NOMO-1 treated with DMSO at 0.1 percent for 48 hours (cell line): Measurements from ENCODE around the gene ARHGEF28.

Experiments
- DNase-seq: peaks from one replicate; lab custom pipeline; 2025; ENCODE audit not compliant: unreplicated experiment; lab: John Stamatoyannopoulos, UW

The ARHGEF28 gene

DNA sequence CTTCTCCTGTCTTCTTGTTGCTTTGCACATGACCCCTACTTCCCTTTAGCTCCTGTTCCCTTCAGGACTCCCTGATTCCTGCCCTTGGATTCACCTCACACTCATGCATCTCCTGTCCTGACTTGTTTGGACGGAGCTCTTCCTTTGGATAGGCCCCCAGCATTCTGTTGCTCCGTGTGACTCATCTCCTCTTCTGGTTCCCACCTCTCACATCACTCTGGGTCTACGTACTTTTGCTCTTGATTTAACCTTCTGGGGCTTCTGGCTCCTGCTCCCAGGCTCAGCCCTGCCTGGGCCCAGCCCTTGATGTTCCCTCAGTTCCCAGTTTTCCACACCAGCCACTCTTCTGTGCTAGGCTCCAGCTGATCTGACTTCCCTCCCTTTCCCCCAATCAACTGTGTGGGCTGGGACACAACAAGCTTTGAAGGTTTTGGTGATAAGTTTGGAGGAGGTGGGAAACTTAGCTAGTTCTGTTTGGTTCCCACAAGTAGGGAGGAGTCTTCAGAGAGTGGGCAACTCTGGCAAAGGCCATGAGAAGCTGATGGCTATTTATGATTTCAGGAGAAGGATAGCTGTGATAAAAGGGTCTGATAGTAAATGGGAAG lies 331.5 kb downstream of the ARHGEF28 start:
- DNase-seq, result no peak

DNA sequence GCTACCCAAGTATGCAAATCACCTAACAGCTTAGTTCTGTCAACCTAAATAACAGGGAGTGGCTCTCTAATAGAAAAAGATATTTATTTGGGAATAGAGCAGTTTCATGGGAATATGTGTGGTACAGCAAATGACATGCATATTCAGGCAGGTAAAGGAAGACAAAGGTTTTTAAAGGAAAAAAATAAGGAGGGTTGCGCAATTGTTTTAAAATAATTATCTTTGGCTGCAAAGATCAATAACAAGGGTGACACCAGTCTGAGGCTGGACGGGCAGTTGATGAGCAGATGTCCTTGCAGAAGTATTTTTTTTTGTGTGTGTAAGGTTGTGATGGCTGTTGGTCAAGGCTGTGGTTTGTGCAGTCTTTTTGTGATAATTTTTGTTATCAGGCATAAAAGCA lies 332.0 kb downstream of the ARHGEF28 start:
- DNase-seq, result no peak

DNA sequence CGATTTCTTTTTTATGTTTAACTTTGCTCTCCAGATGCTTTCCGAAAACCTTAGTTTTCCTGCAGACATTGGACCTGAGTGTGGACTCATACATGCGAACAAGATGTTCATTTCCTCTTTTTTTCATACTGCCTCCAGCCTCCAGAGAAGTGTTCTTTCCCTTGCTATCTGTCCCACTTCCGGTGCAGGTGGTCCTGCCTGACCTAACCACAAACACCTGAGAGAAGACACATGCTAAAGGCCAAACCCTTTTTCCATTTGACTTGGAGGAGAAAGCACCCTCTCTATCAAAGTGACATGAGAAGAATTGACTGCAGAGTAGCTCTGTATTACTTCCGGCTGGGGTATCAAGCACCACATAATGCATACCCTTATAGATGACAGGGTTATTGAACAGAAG lies 334.0 kb downstream of the ARHGEF28 start:
- DNase-seq, result no peak

DNA sequence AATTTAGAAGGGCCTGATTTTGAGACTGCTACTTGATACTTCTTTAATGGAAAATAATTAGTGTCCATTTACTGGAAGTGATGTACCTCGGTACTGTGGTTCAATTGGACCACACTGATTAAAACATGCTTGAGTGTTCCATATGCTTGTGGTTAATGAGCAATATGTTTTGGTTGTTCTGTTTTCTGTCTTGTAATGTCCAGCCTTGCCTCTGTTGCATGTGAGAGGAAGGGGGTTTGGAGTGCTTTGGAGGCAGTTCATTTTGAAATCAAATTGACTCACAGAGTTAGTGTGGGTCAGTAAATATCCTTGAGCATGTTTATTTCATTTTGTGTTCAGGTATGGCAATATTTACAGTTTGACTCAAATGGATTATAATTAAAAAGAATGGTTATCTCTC lies 334.4 kb downstream of the ARHGEF28 start:
- no peak for DNase-seq

DNA sequence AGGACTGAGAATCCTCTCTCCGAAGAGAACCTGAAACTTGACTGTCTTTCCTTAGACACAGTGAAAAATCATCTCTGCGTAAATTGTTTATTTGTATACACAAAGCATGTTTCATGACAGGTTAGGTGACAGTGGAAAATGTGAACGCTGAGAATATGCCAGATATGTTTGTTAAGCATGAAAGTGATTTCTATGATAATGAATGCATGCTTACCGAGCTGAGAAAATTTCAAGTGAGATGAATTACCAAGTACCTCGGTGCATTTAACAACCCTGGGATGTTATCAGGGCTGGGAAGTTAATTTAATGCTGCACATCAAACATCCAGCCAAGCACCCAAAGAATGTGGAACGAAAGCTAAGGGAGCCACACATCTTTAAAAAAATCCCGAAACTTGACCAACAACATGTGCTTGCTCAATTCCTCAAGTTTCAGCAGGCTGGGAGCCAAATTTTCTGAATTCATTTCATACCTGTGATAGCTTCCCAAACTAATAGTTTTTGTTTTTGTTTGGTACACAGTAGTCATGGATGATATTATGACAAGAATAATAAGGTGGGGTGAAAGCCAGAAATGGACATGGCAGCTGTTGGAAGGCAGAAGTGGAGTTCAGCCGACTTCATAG lies 336.9 kb downstream of the ARHGEF28 start:
- no peak for DNase-seq

DNA sequence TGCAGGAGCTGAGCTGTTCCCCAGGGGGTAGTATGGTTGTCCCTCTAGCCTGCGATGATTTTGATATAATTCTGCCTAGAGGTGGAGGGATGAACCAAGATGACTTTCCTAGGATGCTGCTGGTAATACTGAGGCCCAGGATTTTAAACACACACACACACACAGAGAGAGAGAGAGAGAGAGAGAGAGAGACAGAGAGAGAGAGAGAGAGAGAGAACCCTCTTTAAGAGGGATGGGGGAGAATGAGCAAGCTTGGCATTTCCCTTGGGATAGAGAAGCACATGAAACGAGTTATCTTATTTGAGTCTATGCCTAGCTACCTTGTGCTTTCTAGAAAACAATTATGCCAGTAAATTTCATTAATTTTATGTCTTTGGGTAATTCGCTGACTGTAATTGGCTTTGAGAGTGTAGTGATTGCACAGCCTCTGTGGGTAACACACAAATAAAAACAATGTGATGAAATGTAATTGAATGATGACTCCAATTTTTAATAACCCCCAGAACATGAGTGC lies 338.4 kb downstream of the ARHGEF28 start:
- no peak for DNase-seq

DNA sequence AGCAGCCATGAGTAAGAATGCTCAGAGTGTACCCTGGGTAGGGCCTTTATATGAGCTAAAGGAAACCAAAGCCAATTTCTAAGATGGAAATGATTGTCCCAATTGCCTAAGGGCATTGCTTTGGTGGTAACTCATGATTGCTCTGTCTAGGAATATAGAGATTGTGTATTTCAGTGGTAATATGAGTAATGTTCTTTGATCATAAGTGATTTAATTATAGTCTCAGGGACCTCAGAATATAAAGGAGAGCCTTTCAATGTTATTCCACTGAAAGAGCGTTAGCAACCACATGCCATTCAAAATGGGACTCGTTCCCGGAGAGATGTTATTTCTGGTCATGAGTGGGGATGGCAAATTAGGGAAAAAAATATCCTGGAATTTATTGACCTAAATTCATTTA lies 340.5 kb downstream of the ARHGEF28 start:
- DNase-seq, result no peak

DNA sequence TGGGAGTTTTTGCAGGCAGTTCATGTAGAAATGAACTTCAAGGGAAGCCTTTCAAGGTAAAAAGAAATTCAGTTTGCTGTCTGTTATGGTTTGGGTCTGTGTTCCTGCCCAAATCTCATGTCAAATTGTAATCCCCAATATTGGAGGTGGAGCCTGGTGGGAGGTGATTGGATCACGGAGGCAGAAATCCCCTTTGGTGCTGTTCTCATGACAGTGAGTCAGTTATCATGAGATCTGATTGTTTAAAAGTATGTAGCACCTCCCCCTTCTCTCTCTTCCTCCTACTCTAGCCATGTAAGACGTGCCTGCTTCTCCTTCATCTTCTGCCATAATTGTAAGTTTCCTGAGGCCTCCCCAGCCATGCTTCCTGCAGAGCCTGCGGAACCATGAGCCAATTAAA lies 341.4 kb downstream of the ARHGEF28 start:
- DNase-seq, result no peak

DNA sequence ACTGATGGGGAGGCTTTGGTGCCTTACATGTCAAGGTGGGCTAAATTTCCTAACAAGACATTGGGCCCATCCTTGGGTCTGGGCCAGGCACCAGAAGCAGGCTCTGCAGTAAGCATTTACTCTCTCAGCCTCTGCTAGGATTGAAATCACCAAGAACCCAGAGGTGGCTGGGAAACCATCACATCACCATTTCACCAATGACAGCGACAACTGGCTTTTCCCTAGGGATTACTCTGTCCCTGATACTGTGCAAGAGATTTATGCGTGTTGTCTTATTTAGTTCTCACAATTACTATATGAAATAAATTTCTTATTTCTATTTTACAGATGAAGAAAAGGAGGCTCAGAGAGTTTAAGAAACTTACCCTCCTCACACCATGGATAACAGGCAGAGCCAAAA lies 342.2 kb downstream of the ARHGEF28 start:
- DNase-seq, result no peak

DNA sequence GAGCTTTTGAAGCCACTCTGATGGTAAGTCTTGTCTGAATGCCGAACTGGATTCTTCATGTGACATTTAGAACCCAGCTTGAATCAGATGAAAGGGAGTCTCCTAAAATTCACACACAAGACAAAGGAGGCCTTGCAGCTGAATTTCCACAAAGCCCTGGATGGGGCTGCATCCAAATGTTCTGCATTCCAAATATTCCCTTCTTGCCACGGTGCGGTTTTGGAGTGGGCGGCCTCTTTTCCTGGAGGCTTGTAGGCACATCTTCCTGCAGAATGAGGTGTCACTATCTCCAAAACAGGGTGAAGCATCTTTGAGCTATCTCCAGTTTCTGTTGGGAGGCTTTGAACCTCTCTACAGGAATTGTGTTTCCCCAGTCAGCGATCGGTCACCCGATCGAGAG lies 342.7 kb downstream of the ARHGEF28 start:
- DNase-seq, result no peak

GRCh38 chr5:73969195-73970036 lies 343.4 kb downstream of the ARHGEF28 start:
- no peak for DNase-seq

GRCh38 chr5:73971326-73971725 lies 345.3 kb downstream of the ARHGEF28 start:
- DNase-seq, result no peak

DNA sequence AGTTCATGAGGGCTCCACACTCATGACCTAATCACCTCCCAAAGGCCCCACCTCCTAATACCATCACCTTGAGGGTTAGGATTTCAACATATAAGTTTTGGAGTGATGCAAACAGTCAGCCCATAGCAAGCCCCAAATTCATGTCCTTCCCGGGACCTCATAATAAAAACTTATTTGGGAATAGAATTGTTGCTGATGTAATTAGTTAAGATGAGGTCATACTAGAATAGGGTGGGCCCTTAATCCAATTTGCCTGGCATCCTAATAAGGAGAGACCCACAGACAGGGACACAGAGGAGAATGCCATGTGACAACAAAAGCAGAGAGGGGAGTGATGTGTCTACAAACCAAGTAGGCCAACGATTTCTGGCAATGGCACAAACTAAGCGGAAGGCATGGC lies 347.1 kb downstream of the ARHGEF28 start:
- no peak for DNase-seq

DNA sequence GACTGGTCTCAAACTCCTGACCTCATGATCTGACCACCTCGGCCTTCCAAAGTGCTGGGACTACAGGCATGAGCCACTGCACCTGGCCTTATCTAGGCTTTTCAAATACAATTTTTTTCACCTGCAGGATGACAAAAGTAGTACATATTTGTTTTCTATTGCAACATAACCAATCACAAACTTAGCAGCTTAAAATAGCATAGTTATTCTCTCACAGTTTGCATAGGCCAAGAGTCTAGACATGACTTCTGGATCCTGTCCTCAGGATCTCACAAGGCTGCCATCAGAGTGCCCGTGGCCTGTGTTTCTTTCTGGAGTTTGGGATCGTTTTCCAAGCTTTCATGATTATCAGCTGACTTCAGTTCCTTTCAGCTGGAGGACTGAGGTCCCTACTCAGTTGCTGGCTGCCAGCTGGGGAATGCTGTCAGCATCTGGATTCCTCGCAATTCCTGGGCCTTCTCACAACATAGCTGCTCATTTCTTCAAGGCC lies 348.9 kb downstream of the ARHGEF28 start:
- DNase-seq, result no peak

- no peak for DNase-seq
Observed at GRCh38 chr5:73975845-73976244, 349.8 kb downstream of the ARHGEF28 start.

GRCh38 chr5:73977146-73977545 lies 351.1 kb downstream of the ARHGEF28 start:
- DNase-seq, result no peak

- no peak for DNase-seq
Observed at GRCh38 chr5:73979321-73979720, 353.3 kb downstream of the ARHGEF28 start.

GRCh38 chr5:73981704-73982103 lies 355.7 kb downstream of the ARHGEF28 start:
- no peak for DNase-seq

DNA sequence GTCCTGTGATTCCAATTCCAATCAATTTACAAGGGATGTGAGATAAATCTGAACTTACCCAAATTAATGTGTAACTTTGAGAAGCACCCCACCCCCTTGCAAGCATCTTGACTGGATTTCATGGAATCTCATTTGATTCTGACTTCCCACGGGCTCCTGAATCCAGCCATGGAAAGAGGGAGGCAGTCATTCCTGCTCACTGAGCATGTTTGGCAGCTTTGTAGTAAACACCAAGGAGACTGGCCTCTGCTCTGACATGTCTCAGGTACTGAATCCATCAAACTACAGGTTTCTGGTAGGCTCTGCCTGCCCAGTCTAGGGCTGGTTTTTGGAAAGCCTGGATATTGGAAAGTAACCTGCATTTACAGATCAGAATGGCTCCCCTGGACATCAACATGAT lies 357.6 kb downstream of the ARHGEF28 start:
- no peak for DNase-seq

GRCh38 chr5:73985145-73985544 lies 359.1 kb downstream of the ARHGEF28 start:
- DNase-seq, result no peak

DNA sequence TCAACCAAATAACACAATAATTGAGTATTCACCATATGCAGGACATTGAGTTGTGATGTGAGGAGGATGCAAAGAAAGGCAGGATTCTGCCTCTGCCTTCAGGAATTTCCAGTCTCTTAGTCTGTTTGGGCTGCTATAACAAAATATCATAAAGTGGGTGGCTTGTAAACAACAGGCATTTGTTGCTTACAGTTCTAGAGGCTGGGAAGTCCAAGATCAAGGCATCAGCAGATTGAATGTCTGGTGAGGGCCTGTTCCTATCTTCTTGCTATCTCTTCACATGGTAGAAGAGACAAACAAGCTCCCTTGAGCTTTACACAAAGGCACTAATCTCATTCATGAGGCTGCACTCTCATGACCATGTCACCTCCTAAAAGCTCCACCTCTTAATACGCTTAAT lies 360.7 kb downstream of the ARHGEF28 start:
- no peak for DNase-seq

- no peak for DNase-seq
Observed at GRCh38 chr5:73987915-73988314, 361.9 kb downstream of the ARHGEF28 start.
